Sigmoid colon (tissue), 4 donors: ENCODE results near the gene MCAT.

ENCODE experiments used
- CTCF ChIP-seq, 4 experiments: fragments of 450-650 bp in 3 of 4; fragments of 200-600 bp in 1 of 4; IDR thresholded peaks; one replicate each; pipeline ENCODE4 v1.5.1; 2016 to 2019; ENCODE audit warnings: antibody characterized with exemption in 4 of 4, mild to moderate bottlenecking in 3 of 4, moderate library complexity in 2 of 4
- EP300 ChIP-seq, 4 donors: sonication (generic); formaldehyde crosslinking; IDR thresholded peaks; one replicate each; pipeline ENCODE4 v1.6.1; 2017; ENCODE audit warnings: antibody characterized with exemption in 4 of 4
- POLR2A ChIP-seq, 2 donors: fragments of 450-650 bp; IDR thresholded peaks; one replicate each; pipeline ENCODE4 v1.6.1; 2016; ENCODE audit warnings: antibody characterized with exemption in 2 of 2, mild to moderate bottlenecking in 2 of 2, moderate library complexity in 2 of 2
- POLR2AphosphoS5 ChIP-seq, 4 donors: sonication (generic); formaldehyde crosslinking; IDR thresholded peaks; one replicate each; pipeline ENCODE4 v1.6.1; 2017; ENCODE audit warnings: antibody characterized with exemption in 4 of 4

GRCh38 chr22:43110927-43111623 is 32.1 kb downstream of the MCAT start:
- TF ChIP-seq POLR2A (IDR thresholded peaks at IDR 0.05) (no peak), CTCF (IDR thresholded peaks at IDR 0.05) (no peak), POLR2AphosphoS5 (IDR thresholded peaks at IDR 0.05) (no peak), EP300 (IDR thresholded peaks at IDR 0.05) (no peak)
